Esophagus muscularis mucosa (tissue), 4 donors: ENCODE measurements around the gene SPNS3.

Experiments
- CTCF ChIP-seq, 3 experiments: fragments of 200-600 bp in 2 of 3; fragments of 450-650 bp in 1 of 3; sonication (generic) in 2 of 3; IDR thresholded peaks; one replicate each; pipeline ENCODE4 v1.5.1; 2017 to 2019; ENCODE audit warnings: antibody characterized with exemption in 3 of 3, mild to moderate bottlenecking in 2 of 3, moderate library complexity in 1 of 3
- EP300 ChIP-seq: sonication (generic); formaldehyde crosslinking; IDR thresholded peaks from one replicate; pipeline ENCODE4 v1.6.1; 2017; ENCODE audit warnings: antibody characterized with exemption
- POLR2A ChIP-seq: fragments of 450-650 bp; IDR thresholded peaks from one replicate; pipeline ENCODE4 v1.6.1; 2017; ENCODE audit warnings: antibody characterized with exemption, moderate library complexity, mild to moderate bottlenecking, low read depth

GRCh38 chr17:4512156-4513112, 78.7 kb downstream of the SPNS3 start:
- TF ChIP-seq CTCF (IDR thresholded peaks at IDR 0.05) (no peak), EP300 (no peak), POLR2A (no peak)
